Measurements from ENCODE around the gene CDH4.

The CDH4 gene

DNA sequence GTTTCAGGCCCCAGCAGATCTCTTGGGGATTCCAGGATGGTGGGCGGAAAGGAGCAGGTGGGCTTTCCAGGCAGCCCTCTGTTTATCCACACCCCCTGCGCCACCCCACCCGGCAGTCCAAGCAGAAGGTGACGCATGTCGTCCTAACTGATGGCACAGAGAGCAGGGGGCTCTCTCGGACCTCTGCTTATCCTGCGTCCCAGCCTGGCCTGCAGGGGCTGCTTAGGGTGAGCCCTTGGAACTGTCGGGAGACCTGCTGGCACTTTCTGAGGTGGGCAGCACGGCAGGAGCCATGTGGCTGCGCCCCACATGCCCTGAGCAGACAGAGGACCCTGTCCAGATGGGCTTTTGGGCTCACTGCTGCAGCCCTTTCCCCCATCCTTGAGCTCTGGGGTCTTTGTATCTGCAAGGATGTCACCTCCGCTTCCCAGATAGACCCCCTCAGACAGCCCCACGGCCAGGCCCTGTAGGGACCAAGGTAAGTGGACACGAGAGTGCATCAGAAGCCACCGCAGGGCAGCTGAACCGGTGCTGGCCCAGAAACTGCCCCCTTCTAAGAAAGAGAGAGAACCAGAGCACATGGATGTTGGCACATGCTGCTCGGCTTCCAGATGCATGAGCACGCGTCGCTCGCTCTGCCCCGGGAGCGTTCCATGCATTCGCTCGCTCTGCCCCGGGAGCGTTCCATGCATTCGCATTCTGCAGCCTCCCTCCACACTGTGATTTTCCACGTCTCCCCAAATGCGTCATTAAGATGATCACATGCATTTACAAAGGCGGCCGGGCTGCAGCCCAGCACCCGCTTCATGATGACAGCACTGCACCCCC lies 566.9 kb downstream of the CDH4 start:
- Histone ChIP-seq H3K36me3 (ENCODE audit: low read length) (no peaks in the 10 kb centered on the region), H2AFZ (ENCODE audit: low read depth, low read length, severe bottlenecking) (no peak overlapping the region), H3K27me3 (ENCODE audit: low read length) (no peaks in the 10 kb centered on the region), H3K4me2 (ENCODE audit: low read depth, low read length, poor library complexity, severe bottlenecking) (no peak overlapping the region), H3K9me2 (replicated peaks; ENCODE audit: insufficient read depth, low read length) (no peaks in the 10 kb centered on the region), H3K9ac (ENCODE audit: low read length) (no peak overlapping the region), H3K79me2 (ENCODE audit: insufficient read depth, low read length) (no peaks in the 10 kb centered on the region), H3K9me3 (ENCODE audit: insufficient read depth, low read length) (no peaks in the 10 kb centered on the region), H4K20me1 (ENCODE audit: low read depth, low read length) (no peaks in the 10 kb centered on the region), H3K27ac (ENCODE audit: low read depth, low read length) (no peak overlapping the region), H3K4me3 (ENCODE audit: insufficient read depth, low read length, poor library complexity, severe bottlenecking) (no peak overlapping the region), H3F3A (ENCODE audit: insufficient read depth) (no peaks in the 10 kb centered on the region)
- no peak for TF ChIP-seq EZH2phosphoT487 (conservative IDR thresholded peaks at IDR 0.05; ENCODE audit: low read length)
- TF ChIP-seq, protein P1, sequence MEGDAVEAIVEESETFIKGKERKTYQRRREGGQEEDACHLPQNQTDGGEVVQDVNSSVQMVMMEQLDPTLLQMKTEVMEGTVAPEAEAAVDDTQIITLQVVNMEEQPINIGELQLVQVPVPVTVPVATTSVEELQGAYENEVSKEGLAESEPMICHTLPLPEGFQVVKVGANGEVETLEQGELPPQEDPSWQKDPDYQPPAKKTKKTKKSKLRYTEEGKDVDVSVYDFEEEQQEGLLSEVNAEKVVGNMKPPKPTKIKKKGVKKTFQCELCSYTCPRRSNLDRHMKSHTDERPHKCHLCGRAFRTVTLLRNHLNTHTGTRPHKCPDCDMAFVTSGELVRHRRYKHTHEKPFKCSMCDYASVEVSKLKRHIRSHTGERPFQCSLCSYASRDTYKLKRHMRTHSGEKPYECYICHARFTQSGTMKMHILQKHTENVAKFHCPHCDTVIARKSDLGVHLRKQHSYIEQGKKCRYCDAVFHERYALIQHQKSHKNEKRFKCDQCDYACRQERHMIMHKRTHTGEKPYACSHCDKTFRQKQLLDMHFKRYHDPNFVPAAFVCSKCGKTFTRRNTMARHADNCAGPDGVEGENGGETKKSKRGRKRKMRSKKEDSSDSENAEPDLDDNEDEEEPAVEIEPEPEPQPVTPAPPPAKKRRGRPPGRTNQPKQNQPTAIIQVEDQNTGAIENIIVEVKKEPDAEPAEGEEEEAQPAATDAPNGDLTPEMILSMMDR (IDR thresholded peaks at IDR 0.05; ENCODE audit: insufficient read depth, low read length, poor library complexity, severe bottlenecking), result no peak

- Histone ChIP-seq H3K36me3 (ENCODE audit: low read length) (no peaks in the 10 kb centered on the region), H3K9me3 (ENCODE audit: insufficient read depth, low read length) (no peaks in the 10 kb centered on the region), H3K27me3 (ENCODE audit: low read length) (no peaks in the 10 kb centered on the region), H4K20me1 (ENCODE audit: low read depth, low read length) (no peaks in the 10 kb centered on the region), H3K9ac (ENCODE audit: low read length) (no peak overlapping the region), H3K4me2 (ENCODE audit: low read depth, low read length, poor library complexity, severe bottlenecking) (no peak overlapping the region), H2AFZ (ENCODE audit: low read depth, low read length, severe bottlenecking) (no peak overlapping the region), H3K9me2 (replicated peaks; ENCODE audit: insufficient read depth, low read length) (no peaks in the 10 kb centered on the region), H3K27ac (ENCODE audit: low read depth, low read length) (no peak overlapping the region), H3F3A (ENCODE audit: insufficient read depth) (no peaks in the 10 kb centered on the region), H3K79me2 (ENCODE audit: insufficient read depth, low read length) (no peaks in the 10 kb centered on the region), H3K4me3 (ENCODE audit: insufficient read depth, low read length, poor library complexity, severe bottlenecking) (no peak overlapping the region)
- TF ChIP-seq, protein P1 (IDR thresholded peaks at IDR 0.05; ENCODE audit: insufficient read depth, low read length, poor library complexity, severe bottlenecking), result no peak
- TF ChIP-seq EZH2phosphoT487 (conservative IDR thresholded peaks at IDR 0.05; ENCODE audit: low read length), result no peak
These were observed 567.4 kb downstream of the CDH4 start for GRCh38 chr20:61819574-61819846.

- no peaks in the 10 kb centered on the region for H3K9me3 ChIP-seq (ENCODE audit: insufficient read depth, low read length)
- H3F3A ChIP-seq (ENCODE audit: insufficient read depth), result no peaks in the 10 kb centered on the region
- no peak overlapping the region for H3K27ac ChIP-seq (ENCODE audit: low read depth, low read length)
- no peaks in the 10 kb centered on the region for H4K20me1 ChIP-seq (ENCODE audit: low read depth, low read length)
- TF ChIP-seq, protein P1 (IDR thresholded peaks at IDR 0.05; ENCODE audit: insufficient read depth, low read length, poor library complexity, severe bottlenecking), result no peak
- TF ChIP-seq EZH2phosphoT487 (conservative IDR thresholded peaks at IDR 0.05; ENCODE audit: low read length), result no peak
- H2AFZ ChIP-seq (ENCODE audit: low read depth, low read length, severe bottlenecking), result no peak overlapping the region
- H3K4me3 ChIP-seq (ENCODE audit: insufficient read depth, low read length, poor library complexity, severe bottlenecking), result no peak overlapping the region
- H3K4me2 ChIP-seq (ENCODE audit: low read depth, low read length, poor library complexity, severe bottlenecking), result no peak overlapping the region
- no peaks in the 10 kb centered on the region for H3K36me3 ChIP-seq (ENCODE audit: low read length)
- no peak overlapping the region for H3K9ac ChIP-seq (ENCODE audit: low read length)
- H3K9me2 ChIP-seq (replicated peaks; ENCODE audit: insufficient read depth, low read length), result no peaks in the 10 kb centered on the region
- no peaks in the 10 kb centered on the region for H3K79me2 ChIP-seq (ENCODE audit: insufficient read depth, low read length)
- no peaks in the 10 kb centered on the region for H3K27me3 ChIP-seq (ENCODE audit: low read length)
These were observed 568.1 kb downstream of the CDH4 start for GRCh38 chr20:61819921-61820825.
